Neural cell (in vitro differentiated cells): ENCODE results near the gene PHF3.

Experiments
- CTCF ChIP-seq: fragments of 450-650 bp; IDR thresholded peaks from 2 replicates; pipeline ENCODE4 v1.5.1; 2014; ENCODE audit warnings: antibody characterized with exemption, mild to moderate bottlenecking, moderate library complexity; ENCODE audit not compliant: poor library complexity, severe bottlenecking
- EP300 ChIP-seq: fragments of 450-650 bp; conservative IDR thresholded peaks from 2 replicates; pipeline ENCODE4 v1.6.1; 2014; ENCODE audit warnings: antibody characterized with exemption, mild to moderate bottlenecking, moderate library complexity; ENCODE audit not compliant: poor library complexity, severe bottlenecking
- EZH2 ChIP-seq: fragments of 200-600, 300-800 bp; shearing (Covaris generic), sonication (generic); IDR thresholded peaks from 2 replicates; pipeline ENCODE4 v1.6.1; 2014; ENCODE audit warnings: antibody characterized with exemption, low read length, borderline replicate concordance, mild to moderate bottlenecking; ENCODE audit not compliant: insufficient read depth, poor library complexity, severe bottlenecking
- POLR2AphosphoS5 ChIP-seq: IDR thresholded peaks from 2 replicates; pipeline ENCODE4 v1.6.1; 2012
- RAD21 ChIP-seq: fragments of 450-650 bp; conservative IDR thresholded peaks from 2 replicates; pipeline ENCODE4 v1.6.1; 2014; ENCODE audit warnings: antibody characterized with exemption, mild to moderate bottlenecking, moderate library complexity
- REST ChIP-seq: IDR thresholded peaks from 2 replicates; pipeline ENCODE4 v1.6.1; 2012; ENCODE audit warnings: borderline replicate concordance
- SMC3 ChIP-seq: fragments of 450-650 bp; conservative IDR thresholded peaks from 2 replicates; pipeline ENCODE4 v1.6.1; 2014; ENCODE audit warnings: antibody characterized with exemption, mild to moderate bottlenecking, moderate library complexity; ENCODE audit not compliant: poor library complexity
- TAF1 ChIP-seq: IDR thresholded peaks from 2 replicates; pipeline ENCODE4 v1.6.1; 2012; ENCODE audit warnings: low read depth

- TF ChIP-seq CTCF (no peak), EZH2 (no peak), TAF1 (no peak), REST (no peak), EP300 (no peak), POLR2AphosphoS5 (no peak), SMC3 (no peak), RAD21 (no peak)
Measured at GRCh38 chr6:63745784-63746183, 110.2 kb downstream of the PHF3 start.
